ENCODE measurements around the gene TLDC2. TPM values are rescaled to one million over a fixed set of nuclear protein-coding genes. Genes with fewer than 3 reads are reported as not detected.
A peak's percentile ranks its signal among the peaks of the same experiment; 100 is the strongest.

TLDC2 gene
- polyA plus RNA-seq, 1 donor, result 17.0 TPM

DNA sequence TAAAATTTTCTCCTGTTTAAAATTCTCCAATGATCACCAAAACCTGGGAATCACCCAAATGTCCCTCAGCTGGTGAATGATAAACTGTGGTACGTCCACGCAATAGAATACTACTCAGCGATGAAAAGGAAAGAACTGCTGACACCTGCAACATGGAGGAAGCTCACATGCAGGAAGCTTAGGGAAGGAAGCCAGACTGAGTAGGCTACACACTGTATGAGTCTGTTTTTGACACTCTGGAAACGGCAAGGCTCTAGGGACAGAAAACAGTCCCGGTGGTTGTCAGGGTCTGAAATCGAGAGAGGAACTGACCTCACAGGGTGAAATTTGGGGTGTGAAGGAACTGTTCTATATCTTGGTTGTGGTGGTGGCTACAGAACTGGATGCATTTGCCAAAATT, 25.2 kb upstream of the TLDC2 start:
- Histone ChIP-seq H3K4me3 (ENCODE audit: low read length) (no peak overlapping the region), H3K36me3 (ENCODE audit: control insufficient read depth, insufficient read depth, low read length) (no peaks in the 10 kb centered on the region), H3K27ac (ENCODE audit: low read length) (no peak overlapping the region), H3K4me1 (ENCODE audit: control insufficient read depth, insufficient read depth, low read length) (peaks cover 24% of the 10 kb centered on the region), H3K9me3 (ENCODE audit: control insufficient read depth, low read depth, low read length) (no peaks in the 10 kb centered on the region), H3K27me3 (ENCODE audit: control insufficient read depth, insufficient read depth, low read length) (no peaks in the 10 kb centered on the region)
- DNase-seq, result no peak
- WGBS (ENCODE audit: insufficient coverage, low lambda C conversion rate), result 100% methylated on average over 2 of the region's 6 CpGs

DNA sequence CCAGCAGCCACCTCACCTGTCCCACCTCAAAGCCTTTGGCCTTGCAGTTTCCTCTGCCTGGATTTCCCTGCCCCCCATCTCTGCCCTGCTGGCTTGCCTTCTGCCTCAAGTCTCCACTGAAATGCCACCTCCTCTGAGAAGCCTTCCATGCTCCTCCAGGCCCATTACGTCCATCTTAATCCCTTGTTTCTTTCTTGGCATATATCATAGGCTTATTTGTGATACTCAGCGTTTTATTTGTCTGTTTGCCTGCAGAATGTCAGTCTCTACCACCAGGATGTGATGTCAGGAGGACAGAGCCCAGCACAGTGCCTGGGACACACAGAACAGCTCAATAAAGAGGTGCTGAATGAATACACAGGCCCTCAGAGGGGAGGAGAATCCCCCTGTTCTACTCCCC, 24.4 kb upstream of the TLDC2 start:
- H3K4me1 ChIP-seq (ENCODE audit: control insufficient read depth, insufficient read depth, low read length), result peaks cover 29% of the 10 kb centered on the region
- H3K4me3 ChIP-seq (ENCODE audit: low read length), result no peak overlapping the region
- WGBS (ENCODE audit: insufficient coverage, low lambda C conversion rate), result no CpG with 5 or more reads among the region's 2 CpGs
- H3K36me3 ChIP-seq (ENCODE audit: control insufficient read depth, insufficient read depth, low read length), result no peaks in the 10 kb centered on the region
- H3K27me3 ChIP-seq (ENCODE audit: control insufficient read depth, insufficient read depth, low read length), result no peaks in the 10 kb centered on the region
- no peak overlapping the region for H3K27ac ChIP-seq (ENCODE audit: low read length)
- H3K9me3 ChIP-seq (ENCODE audit: control insufficient read depth, low read depth, low read length), result no peaks in the 10 kb centered on the region
- no peak for DNase-seq

DNA sequence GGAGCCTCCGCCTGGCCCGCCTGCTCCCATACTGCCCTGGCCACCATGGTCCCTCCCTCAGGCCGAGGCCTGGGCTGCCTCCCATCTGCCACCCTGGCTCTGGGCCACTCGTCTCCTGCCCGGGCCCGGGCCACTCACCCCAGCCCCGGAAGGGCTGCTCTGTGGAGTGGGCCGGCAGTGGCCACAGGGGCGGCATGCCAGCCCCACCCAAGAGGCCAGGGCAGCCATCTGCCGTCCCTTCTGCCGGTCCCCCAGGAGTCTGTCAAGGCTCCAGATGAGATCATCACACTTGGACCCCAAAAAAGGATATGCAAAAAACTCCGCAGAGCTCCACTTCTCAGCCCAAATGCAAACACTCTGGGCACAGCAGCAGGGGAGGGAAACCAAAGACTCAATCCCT, 23.8 kb upstream of the TLDC2 start:
- Histone ChIP-seq H3K27ac (ENCODE audit: low read length) (peak overlapping the region; percentile 24), H3K4me3 (ENCODE audit: low read length) (no peak overlapping the region), H3K4me1 (ENCODE audit: control insufficient read depth, insufficient read depth, low read length) (peaks cover 31% of the 10 kb centered on the region), H3K9me3 (ENCODE audit: control insufficient read depth, low read depth, low read length) (no peaks in the 10 kb centered on the region), H3K36me3 (ENCODE audit: control insufficient read depth, insufficient read depth, low read length) (peaks cover 4% of the 10 kb centered on the region), H3K27me3 (ENCODE audit: control insufficient read depth, insufficient read depth, low read length) (no peaks in the 10 kb centered on the region)
- no CpG with 5 or more reads among the region's 12 CpGs for WGBS (ENCODE audit: insufficient coverage, low lambda C conversion rate)
- no peak for DNase-seq

DNA sequence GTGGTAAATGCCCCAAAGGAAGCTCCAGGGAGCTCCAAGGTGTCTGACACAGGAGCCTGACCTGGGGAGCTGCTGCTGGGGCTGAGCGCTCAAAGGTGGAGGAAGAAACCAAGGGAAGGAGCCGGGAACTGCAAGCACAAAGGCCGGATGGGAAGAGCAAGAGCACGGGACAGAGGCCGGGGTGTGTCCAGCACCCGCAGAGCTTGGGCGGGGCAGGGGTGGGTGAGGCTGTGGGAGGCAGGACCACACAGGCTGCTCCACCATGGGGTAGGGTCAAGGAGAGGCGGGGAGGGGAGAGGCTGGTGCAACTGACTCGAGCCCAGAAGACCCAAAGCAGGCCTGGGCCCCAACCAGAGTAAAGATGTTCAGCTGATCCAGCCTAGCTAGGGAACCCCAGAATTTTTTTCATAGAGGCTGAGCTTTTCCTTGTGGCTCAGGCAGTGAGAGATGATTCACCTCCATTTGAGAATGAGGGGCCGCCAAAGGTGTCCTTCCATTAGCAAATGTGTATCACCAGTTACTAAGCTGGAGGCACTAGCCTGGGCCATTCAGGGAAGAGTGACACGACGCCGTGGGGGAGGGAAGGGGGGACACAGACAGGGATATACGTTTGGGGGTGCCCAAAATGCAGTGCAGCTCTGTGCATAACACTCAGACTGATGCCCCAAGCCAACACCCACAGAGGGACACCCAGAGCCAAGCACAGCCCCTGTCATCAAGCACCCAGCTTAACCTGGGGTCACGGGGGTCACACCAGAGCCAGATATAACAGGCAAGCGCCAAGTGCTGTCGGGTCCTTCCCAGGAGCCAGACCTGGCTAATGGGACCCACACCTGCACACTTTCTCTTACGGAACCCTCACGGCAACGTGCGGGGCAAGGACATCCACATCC, 21.3 kb upstream of the TLDC2 start:
- peak in 1 of 2 donors; percentile 77 for DNase-seq

DNA sequence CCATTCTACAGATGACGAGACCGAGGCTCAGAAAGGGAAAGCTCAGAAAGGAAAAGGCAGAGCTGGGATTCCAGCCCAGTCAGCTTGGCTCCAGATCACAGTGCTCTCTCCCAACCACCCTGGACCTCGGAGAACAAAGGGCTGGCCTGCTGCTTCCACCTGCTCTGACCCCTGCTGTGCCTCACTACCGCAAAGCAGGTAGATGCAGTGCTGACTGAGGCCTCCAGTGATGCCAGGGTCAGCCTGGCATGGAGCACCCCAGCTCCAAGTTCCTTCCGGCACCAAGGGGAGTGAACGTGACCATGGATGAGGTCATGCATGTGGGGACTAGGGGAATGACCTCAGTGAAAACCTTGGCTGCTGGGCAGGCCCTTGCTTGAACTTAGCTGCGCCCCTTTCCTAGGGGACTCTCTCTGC, 20.7 kb upstream of the TLDC2 start:
- no CpG with 5 or more reads among the region's 7 CpGs for WGBS (ENCODE audit: insufficient coverage, low lambda C conversion rate)
- Histone ChIP-seq H3K4me1 (ENCODE audit: control insufficient read depth, insufficient read depth, low read length) (peaks cover 19% of the 10 kb centered on the region), H3K9me3 (ENCODE audit: control insufficient read depth, low read depth, low read length) (no peaks in the 10 kb centered on the region), H3K27ac (ENCODE audit: low read length) (no peak overlapping the region), H3K27me3 (ENCODE audit: control insufficient read depth, insufficient read depth, low read length) (no peaks in the 10 kb centered on the region), H3K36me3 (ENCODE audit: control insufficient read depth, insufficient read depth, low read length) (peaks cover 5% of the 10 kb centered on the region), H3K4me3 (ENCODE audit: low read length) (no peak overlapping the region)
- DNase-seq, result no peak

More for the DNA sequence above, 21.3 kb upstream of the TLDC2 start:
- H3K9me3 ChIP-seq (ENCODE audit: control insufficient read depth, low read depth, low read length), result no peaks in the 10 kb centered on the region
- H3K36me3 ChIP-seq (ENCODE audit: control insufficient read depth, insufficient read depth, low read length), result peaks cover 5% of the 10 kb centered on the region
- H3K4me3 ChIP-seq (ENCODE audit: low read length), result no peak overlapping the region
- H3K27me3 ChIP-seq (ENCODE audit: control insufficient read depth, insufficient read depth, low read length), result no peaks in the 10 kb centered on the region
- no CpG with 5 or more reads among the region's 21 CpGs for WGBS (ENCODE audit: insufficient coverage, low lambda C conversion rate)
- H3K27ac ChIP-seq (ENCODE audit: low read length), result no peak overlapping the region
- H3K4me1 ChIP-seq (ENCODE audit: control insufficient read depth, insufficient read depth, low read length), result peaks cover 16% of the 10 kb centered on the region

DNA sequence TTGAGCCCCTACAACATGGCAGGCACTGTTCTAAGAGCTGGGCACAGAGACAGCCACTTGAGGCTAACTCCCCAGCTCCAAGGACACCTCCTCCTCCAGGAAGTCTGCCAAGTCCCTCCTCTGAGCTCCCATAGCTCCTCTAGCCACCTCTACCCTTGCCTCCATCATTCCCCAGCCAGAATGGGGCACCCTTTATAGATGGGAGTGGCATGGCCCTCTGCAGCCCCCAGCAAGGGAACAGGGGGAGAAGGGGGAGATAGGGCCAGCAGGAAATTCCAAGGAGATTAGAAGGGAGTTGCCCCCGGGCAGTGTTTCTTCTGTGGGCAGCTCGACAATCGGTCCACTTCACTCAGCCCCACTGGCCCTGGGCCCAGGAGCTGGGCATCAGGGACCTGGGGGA, 19.7 kb upstream of the TLDC2 start:
- Histone ChIP-seq H3K36me3 (ENCODE audit: control insufficient read depth, insufficient read depth, low read length) (peaks cover 10% of the 10 kb centered on the region), H3K4me3 (ENCODE audit: low read length) (no peak overlapping the region), H3K27me3 (ENCODE audit: control insufficient read depth, insufficient read depth, low read length) (no peaks in the 10 kb centered on the region), H3K9me3 (ENCODE audit: control insufficient read depth, low read depth, low read length) (no peaks in the 10 kb centered on the region), H3K27ac (ENCODE audit: low read length) (no peak overlapping the region), H3K4me1 (ENCODE audit: control insufficient read depth, insufficient read depth, low read length) (peaks cover 27% of the 10 kb centered on the region)
- DNase-seq, result no peak
- WGBS (ENCODE audit: insufficient coverage, low lambda C conversion rate), result no CpG with 5 or more reads among the region's 3 CpGs

DNA sequence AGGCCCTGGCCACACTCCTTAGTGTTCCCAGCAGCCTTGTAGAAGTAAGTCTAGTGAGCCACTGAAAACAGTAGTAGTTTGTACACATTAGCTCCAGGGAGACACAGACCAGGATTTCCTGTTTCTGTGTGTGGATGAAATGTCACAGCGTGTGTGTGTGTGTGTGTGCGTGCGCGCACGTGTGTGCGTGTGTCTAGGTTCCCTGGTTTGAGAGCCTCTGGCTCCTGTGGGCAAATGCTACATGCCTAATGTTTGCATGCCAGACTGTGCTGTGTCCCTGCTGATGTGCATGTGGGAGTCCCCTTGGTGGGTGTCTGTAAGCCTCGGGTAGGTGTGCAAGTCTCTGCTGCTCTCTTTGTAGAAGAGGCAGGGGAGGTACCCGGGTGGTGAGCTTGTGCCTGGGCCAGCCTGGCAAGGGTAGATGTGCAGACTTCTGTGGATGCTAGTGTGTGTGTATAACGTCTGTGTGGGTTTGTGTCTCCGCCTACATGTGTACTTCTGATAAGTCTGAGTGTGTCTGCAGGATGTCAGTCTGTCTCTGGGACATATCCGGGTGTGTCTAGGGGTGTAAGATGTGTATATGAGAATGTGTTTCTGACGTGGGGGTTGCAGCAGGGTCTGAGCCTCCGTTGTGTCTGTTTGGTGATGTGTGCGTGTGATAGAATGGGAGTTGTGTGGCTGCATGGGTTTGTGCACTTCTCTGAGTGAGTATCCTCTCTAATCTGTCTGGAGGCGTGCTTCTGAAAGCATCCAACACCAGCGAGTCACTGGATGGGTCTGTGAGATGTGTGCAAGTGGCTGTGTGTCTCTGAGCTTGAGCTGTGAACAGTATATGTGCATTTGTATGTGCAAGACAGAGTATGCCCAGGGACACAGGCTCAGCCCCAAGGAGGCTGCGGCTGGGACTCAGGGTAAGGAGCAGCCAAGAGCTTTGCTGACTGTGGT, 19.0 kb upstream of the TLDC2 start:
- H3K36me3 ChIP-seq (ENCODE audit: control insufficient read depth, insufficient read depth, low read length), result peaks cover 10% of the 10 kb centered on the region
- H3K27ac ChIP-seq (ENCODE audit: low read length), result no peak overlapping the region
- H3K27me3 ChIP-seq (ENCODE audit: control insufficient read depth, insufficient read depth, low read length), result no peaks in the 10 kb centered on the region
- no peaks in the 10 kb centered on the region for H3K9me3 ChIP-seq (ENCODE audit: control insufficient read depth, low read depth, low read length)
- DNase-seq, result peak in 1 of 2 donors; percentile 37
- H3K4me3 ChIP-seq (ENCODE audit: low read length), result no peak overlapping the region
- H3K4me1 ChIP-seq (ENCODE audit: control insufficient read depth, insufficient read depth, low read length), result peaks cover 27% of the 10 kb centered on the region
- no CpG with 5 or more reads among the region's 17 CpGs for WGBS (ENCODE audit: insufficient coverage, low lambda C conversion rate)

DNA sequence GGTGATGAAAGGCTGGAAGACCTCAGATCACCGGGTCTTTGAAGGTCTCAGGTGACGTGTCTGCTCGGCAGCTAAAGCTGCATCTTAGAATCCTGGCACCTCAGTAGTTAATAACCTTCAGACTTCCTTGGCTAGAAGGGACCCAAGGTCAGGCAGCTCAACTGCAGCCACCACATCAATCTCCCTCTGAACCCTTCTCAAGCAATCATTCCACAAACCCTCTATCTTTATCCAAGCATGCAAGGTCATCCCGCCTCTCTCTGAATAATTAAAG, 16.7 kb upstream of the TLDC2 start:
- no CpG with 5 or more reads among the region's 4 CpGs for WGBS (ENCODE audit: insufficient coverage, low lambda C conversion rate)

DNA sequence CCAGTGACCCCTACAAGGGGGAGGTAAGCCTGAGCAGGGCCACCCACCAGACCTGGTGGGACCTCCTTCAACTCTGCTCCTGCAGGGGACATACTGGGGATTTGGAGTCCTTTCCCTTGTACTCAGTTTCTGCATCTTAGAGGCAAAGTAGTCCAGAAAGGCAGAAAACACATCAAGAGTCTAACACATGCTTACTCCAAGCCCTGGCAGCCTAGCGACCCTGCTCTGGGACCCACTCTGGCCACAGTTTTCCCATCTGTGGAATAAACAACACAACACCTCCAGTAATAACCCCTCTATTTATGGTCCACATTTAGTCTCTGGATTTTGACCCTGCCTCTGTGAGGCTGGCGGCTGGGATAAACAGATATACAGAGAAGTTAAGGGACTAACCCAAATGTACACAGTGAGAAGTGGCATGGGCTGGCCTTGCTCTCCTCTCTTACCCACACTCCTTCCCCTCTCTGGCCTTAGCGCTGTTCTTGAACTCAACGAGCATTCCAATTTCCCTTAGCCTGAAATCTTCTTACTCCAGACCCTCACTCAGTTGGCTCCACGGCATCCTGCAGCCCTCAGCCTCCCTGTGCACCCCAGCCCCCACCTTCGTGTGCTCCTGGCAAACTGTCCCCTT, 16.1 kb upstream of the TLDC2 start:
- no peak for DNase-seq
- H3K27me3 ChIP-seq (ENCODE audit: control insufficient read depth, insufficient read depth, low read length), result peaks cover 11% of the 10 kb centered on the region
- WGBS (ENCODE audit: insufficient coverage, low lambda C conversion rate), result no CpG with 5 or more reads among the region's 6 CpGs
- H3K9me3 ChIP-seq (ENCODE audit: control insufficient read depth, low read depth, low read length), result no peaks in the 10 kb centered on the region
- H3K4me3 ChIP-seq (ENCODE audit: low read length), result no peak overlapping the region
- H3K36me3 ChIP-seq (ENCODE audit: control insufficient read depth, insufficient read depth, low read length), result peaks cover 10% of the 10 kb centered on the region
- no peak overlapping the region for H3K27ac ChIP-seq (ENCODE audit: low read length)
- H3K4me1 ChIP-seq (ENCODE audit: control insufficient read depth, insufficient read depth, low read length), result peaks cover 22% of the 10 kb centered on the region

More for the DNA sequence above, 16.7 kb upstream of the TLDC2 start:
- H3K4me3 ChIP-seq (ENCODE audit: low read length), result no peak overlapping the region
- DNase-seq, result no peak
- peaks cover 26% of the 10 kb centered on the region for H3K4me1 ChIP-seq (ENCODE audit: control insufficient read depth, insufficient read depth, low read length)
- H3K27ac ChIP-seq (ENCODE audit: low read length), result no peak overlapping the region
- H3K27me3 ChIP-seq (ENCODE audit: control insufficient read depth, insufficient read depth, low read length), result peaks cover 8% of the 10 kb centered on the region
- peaks cover 10% of the 10 kb centered on the region for H3K36me3 ChIP-seq (ENCODE audit: control insufficient read depth, insufficient read depth, low read length)
- no peaks in the 10 kb centered on the region for H3K9me3 ChIP-seq (ENCODE audit: control insufficient read depth, low read depth, low read length)

DNA sequence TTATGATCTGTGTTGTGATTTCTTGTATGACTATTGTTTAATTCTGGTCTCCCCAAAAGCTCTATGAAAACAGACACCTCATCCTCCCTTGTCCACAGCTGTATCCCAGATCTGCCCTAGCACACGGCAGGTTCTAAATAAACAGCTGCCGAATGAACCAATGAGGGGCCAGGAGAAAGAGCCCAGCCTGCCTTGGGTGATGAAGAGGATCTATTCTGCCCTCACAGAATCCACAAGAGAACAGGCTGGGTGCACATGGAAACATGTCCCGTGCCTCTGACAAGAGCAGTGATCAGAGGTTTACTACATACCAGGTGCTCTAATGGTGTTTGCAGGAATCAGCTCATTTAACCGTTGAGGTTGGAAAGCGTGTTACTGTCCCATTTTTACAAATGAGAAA, 15.6 kb upstream of the TLDC2 start:
- H3K27ac ChIP-seq (ENCODE audit: low read length), result no peak overlapping the region
- no peak overlapping the region for H3K4me3 ChIP-seq (ENCODE audit: low read length)
- no CpG with 5 or more reads among the region's 5 CpGs for WGBS (ENCODE audit: insufficient coverage, low lambda C conversion rate)
- no peaks in the 10 kb centered on the region for H3K9me3 ChIP-seq (ENCODE audit: control insufficient read depth, low read depth, low read length)
- H3K27me3 ChIP-seq (ENCODE audit: control insufficient read depth, insufficient read depth, low read length), result peaks cover 11% of the 10 kb centered on the region
- DNase-seq, result no peak
- peaks cover 10% of the 10 kb centered on the region for H3K36me3 ChIP-seq (ENCODE audit: control insufficient read depth, insufficient read depth, low read length)
- peaks cover 22% of the 10 kb centered on the region for H3K4me1 ChIP-seq (ENCODE audit: control insufficient read depth, insufficient read depth, low read length)
